ENCODE data around the gene CABP1.

Gene CABP1

GRCh38 chr12:120639771-120640721, at the start of gene CABP1:
Gene CABP1 (plus strand): TSS chr12:120640626. CDS start chr12:120640686, 60 bp downstream.
- Histone ChIP-seq H3K27ac (no peak within 1 kb of the TSS), H3K9ac (peak within 1 kb of the TSS; percentile 32 to 72 (median 54); a peak in 18 of 22 replicates), H4K20me1 (peaks cover 0 to 31% (median 19%) of the 10 kb centered on the region in 11 experiments; a peak in 18 of 22 replicates), H3K4me3 (peak within 1 kb of the TSS; percentile 65 to 77 (median 70)), H3K4me2 (peak within 1 kb of the TSS; percentile 96 to 100 (median 100)), H3K36me3 (no peaks in the 10 kb centered on the region), H3K27me3 (peaks cover 54 to 67% (median 61%) of the 10 kb centered on the region in 11 experiments), H3K9me3 (replicated peaks in 1 of 11) (no peaks in the 10 kb centered on the region), H3K4me1 (peaks cover 8 to 21% (median 14%) of the 10 kb centered on the region in 10 experiments)
- TF ChIP-seq Cebpa-rat (IDR thresholded peaks at IDR 0.05): no peak

DNA sequence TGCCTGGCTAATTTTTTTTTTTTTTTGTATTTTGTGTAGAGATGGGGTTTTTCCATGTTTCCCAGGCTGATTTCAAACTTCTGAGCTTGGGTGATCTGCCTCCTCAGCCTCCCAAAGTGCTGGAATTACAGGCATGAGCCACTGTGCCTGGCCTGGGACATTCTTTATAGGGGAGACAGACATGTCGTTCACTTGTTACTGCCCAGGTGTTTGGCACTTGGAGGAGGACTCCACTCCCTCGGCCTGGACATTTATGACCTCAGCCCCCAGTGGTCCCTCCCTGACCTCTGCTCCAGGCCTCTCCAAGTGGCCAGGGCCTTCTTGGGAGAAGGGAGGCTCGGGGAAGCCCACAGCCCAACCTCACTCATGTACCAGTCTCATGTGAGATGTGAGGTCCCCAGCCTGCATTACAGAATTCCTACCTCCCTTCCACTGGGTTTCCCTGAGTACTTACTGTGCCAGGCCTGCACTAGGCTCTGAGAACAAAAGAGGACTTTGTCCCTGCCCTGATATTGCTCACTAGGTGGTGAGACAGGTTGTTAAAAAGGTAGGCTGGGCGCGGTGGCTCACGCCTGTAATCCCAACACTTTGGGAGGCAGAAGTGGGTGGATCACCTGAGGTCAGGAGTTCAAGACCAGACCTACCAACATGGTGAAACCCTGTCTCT, 49.6 kb upstream of the CABP1 start:
- Histone ChIP-seq H3K27ac (no peak overlapping the region), H3K4me3 (no peak overlapping the region), H3K9me3 (replicated peaks in 1 of 11) (no peaks in the 10 kb centered on the region), H4K20me1 (peaks cover 0 to 3% (median 0%) of the 10 kb centered on the region in 11 experiments; a peak in 3 of 22 replicates), H3K36me3 (no peaks in the 10 kb centered on the region), H3K4me1 (peaks cover 0 to 6% (median 0%) of the 10 kb centered on the region in 10 experiments; a peak in 3 of 20 replicates), H3K4me2 (no peak overlapping the region), H3K27me3 (peaks cover 4 to 10% (median 7%) of the 10 kb centered on the region in 11 experiments), H3K9ac (no peak overlapping the region)
- TF ChIP-seq Cebpa-rat (IDR thresholded peaks at IDR 0.05): no peak

DNA sequence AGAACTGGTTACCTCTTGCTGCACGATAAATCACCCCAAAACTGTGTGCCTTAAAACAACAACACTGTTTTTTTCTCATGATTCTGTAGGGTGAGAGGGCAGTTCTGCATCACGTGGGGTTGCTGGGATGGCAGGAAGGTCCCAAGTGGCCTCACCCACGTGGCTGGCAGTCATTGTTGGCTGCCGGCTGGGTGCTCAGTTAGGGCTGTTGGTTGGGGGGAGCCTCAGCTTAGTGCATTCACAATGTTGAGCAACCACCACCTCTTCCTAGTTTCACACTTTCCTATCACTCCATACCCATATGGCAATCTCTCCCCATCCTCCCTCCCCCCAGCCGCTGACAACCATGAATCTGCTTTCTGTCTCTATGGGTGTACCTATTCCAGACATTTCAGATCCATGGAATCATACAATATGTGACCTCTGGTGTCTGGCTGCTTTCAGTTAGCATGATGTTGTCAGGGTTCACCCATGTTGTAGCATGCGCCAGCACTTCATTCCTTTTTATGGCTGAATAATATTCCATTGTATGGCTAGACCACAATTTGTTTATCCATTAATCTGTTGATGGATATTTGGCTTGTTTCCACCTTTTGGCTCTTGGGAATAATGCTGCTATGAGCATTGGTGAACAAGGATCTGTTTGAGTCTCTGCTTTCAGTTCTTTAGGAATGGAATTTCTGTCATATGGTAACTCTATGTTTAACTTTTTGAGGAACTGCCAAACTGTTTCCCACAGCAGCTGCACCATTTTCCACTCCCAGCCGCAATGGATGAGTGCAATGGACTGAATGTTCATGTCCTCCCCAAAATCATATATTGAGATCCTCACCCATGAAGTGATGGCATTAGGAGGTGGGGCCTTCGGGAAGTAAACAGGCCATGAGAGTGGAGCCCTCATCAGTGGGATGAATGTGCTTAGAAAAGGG, 48.0 kb upstream of the CABP1 start:
- 0 out of 22 replicates have a peak overlapping the region, but pooled peaks of 1 of the 11 experiments have one; percentile 3 for H3K4me2 ChIP-seq
- H3K4me1 ChIP-seq: peaks cover 0 to 6% (median 0%) of the 10 kb centered on the region in 10 experiments; a peak in 3 of 20 replicates
- no peaks in the 10 kb centered on the region for H3K36me3 ChIP-seq
- H4K20me1 ChIP-seq: no peaks in the 10 kb centered on the region; a peak in 1 of 22 replicates
- no peak overlapping the region for H3K9ac ChIP-seq
- H3K27ac ChIP-seq: no peak overlapping the region
- TF ChIP-seq Cebpa-rat (IDR thresholded peaks at IDR 0.05): no peak
- no peaks in the 10 kb centered on the region for H3K9me3 ChIP-seq (replicated peaks in 1 of 11)
- H3K4me3 ChIP-seq: no peak overlapping the region
- no peaks in the 10 kb centered on the region for H3K27me3 ChIP-seq

- Histone ChIP-seq H3K27ac (no peak overlapping the region), H3K36me3 (no peaks in the 10 kb centered on the region), H3K4me3 (no peak overlapping the region), H3K4me2 (no peak overlapping the region), H4K20me1 (no peaks in the 10 kb centered on the region), H3K27me3 (no peaks in the 10 kb centered on the region), H3K4me1 (peaks cover 0 to 25% (median 10%) of the 10 kb centered on the region in 10 experiments; a peak in 14 of 20 replicates), H3K9me3 (replicated peaks in 1 of 11) (no peaks in the 10 kb centered on the region), H3K9ac (no peak overlapping the region)
- no peak for TF ChIP-seq Cebpa-rat (IDR thresholded peaks at IDR 0.05)
These were observed 43.5 kb upstream of the CABP1 start for GRCh38 chr12:120596901-120597300.

DNA sequence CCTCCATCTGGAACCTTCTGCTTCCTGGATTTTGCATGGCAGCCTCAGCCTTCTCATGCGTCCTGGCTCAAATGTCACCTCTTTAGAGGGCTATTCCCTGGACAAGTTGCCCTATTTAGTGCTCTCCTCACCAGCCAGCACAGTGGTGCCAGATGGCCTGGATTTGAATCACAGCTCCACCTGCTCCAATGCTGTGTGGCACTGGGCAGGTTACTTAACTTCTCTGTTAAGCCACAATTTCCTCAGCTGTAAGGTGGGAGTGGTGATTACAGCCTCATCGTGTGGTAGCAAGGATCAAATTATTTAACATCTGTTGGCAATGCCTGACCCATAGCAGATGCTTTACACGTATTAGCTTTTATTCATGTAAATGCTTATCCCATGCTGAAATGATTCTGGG, 42.6 kb upstream of the CABP1 start:
- TF ChIP-seq Cebpa-rat (IDR thresholded peaks at IDR 0.05): no peak
- Histone ChIP-seq H3K36me3 (no peaks in the 10 kb centered on the region), H3K27me3 (no peaks in the 10 kb centered on the region), H3K4me2 (no peak overlapping the region), H3K4me1 (peaks cover 0 to 35% (median 18%) of the 10 kb centered on the region in 10 experiments; a peak in 13 of 20 replicates), H4K20me1 (no peaks in the 10 kb centered on the region), H3K9ac (no peak overlapping the region), H3K9me3 (replicated peaks in 1 of 11) (no peaks in the 10 kb centered on the region), H3K4me3 (no peak overlapping the region), H3K27ac (no peak overlapping the region)

- Histone ChIP-seq H3K27ac (no peak overlapping the region), H3K9me3 (replicated peaks in 1 of 11) (no peaks in the 10 kb centered on the region), H3K9ac (no peak overlapping the region), H4K20me1 (no peaks in the 10 kb centered on the region), H3K36me3 (no peaks in the 10 kb centered on the region), H3K4me3 (no peak overlapping the region), H3K27me3 (no peaks in the 10 kb centered on the region), H3K4me1 (peaks cover 0 to 38% (median 21%) of the 10 kb centered on the region in 10 experiments; a peak in 13 of 20 replicates), H3K4me2 (peak overlapping the region in 5 of 11 experiments; percentile 33 to 75 (median 64); a peak in 9 of 22 replicates)
- TF ChIP-seq Cebpa-rat (IDR thresholded peaks at IDR 0.05): no peak
These were observed 41.6 kb upstream of the CABP1 start for GRCh38 chr12:120598674-120599463.

- Histone ChIP-seq H3K9me3 (replicated peaks in 1 of 11) (no peaks in the 10 kb centered on the region), H3K9ac (no peak overlapping the region), H3K4me3 (no peak overlapping the region), H4K20me1 (no peaks in the 10 kb centered on the region), H3K4me2 (peak overlapping the region in 4 of 11 experiments; percentile 40 to 75 (median 66); a peak in 6 of 22 replicates), H3K27ac (no peak overlapping the region), H3K36me3 (no peaks in the 10 kb centered on the region), H3K4me1 (peaks cover 0 to 38% (median 21%) of the 10 kb centered on the region in 10 experiments; a peak in 13 of 20 replicates), H3K27me3 (no peaks in the 10 kb centered on the region)
- no peak for TF ChIP-seq Cebpa-rat (IDR thresholded peaks at IDR 0.05)
These were observed 40.5 kb upstream of the CABP1 start for GRCh38 chr12:120599672-120600552.
